Trophoblast cell (in vitro differentiated cells and primary cell): ENCODE measurements around the gene TOPBP1.

Experiments
- DNase-seq, 2 donors: peaks; one replicate each; pipeline ENCODE4 v3.0.0-alpha.2; 2016
- H2AFZ ChIP-seq: 2 replicates; pipeline ENCODE4 v1.6.1; 2013; ENCODE audit warnings: low read length, moderate library complexity, mild to moderate bottlenecking; ENCODE audit not compliant: insufficient read depth, poor library complexity
- H2AK5ac ChIP-seq: 2 replicates; pipeline ENCODE4 v1.6.1; 2013; ENCODE audit warnings: mild to moderate bottlenecking, low read length
- H2BK120ac ChIP-seq: 2 replicates; pipeline ENCODE4 v1.6.1; 2013; ENCODE audit warnings: low read length, mild to moderate bottlenecking, moderate library complexity; ENCODE audit not compliant: insufficient read depth, poor library complexity
- H2BK12ac ChIP-seq: 2 replicates; pipeline ENCODE4 v1.6.1; 2013; ENCODE audit warnings: mild to moderate bottlenecking, low read length, moderate library complexity
- H2BK5ac ChIP-seq: 2 replicates; pipeline ENCODE4 v1.6.1; 2013; ENCODE audit warnings: low read length, low read depth, moderate library complexity, mild to moderate bottlenecking; ENCODE audit not compliant: poor library complexity
- H3K14ac ChIP-seq: 2 replicates; pipeline ENCODE4 v1.6.1; 2013; ENCODE audit warnings: mild to moderate bottlenecking, low read length
- H3K18ac ChIP-seq: 2 replicates; pipeline ENCODE4 v1.6.1; 2013; ENCODE audit warnings: mild to moderate bottlenecking, low read length
- H3K23ac ChIP-seq: 2 replicates; pipeline ENCODE4 v1.6.1; 2013; ENCODE audit warnings: low read length
- H3K27ac ChIP-seq: 2 replicates; pipeline ENCODE4 v1.5.1; 2013; ENCODE audit warnings: low read depth, mild to moderate bottlenecking, inconsistent platforms, low read length, moderate library complexity
- H3K27me3 ChIP-seq: 2 replicates; pipeline ENCODE4 v1.6.1; 2013; ENCODE audit warnings: inconsistent platforms, mild to moderate bottlenecking, low read length, moderate library complexity; ENCODE audit not compliant: insufficient read depth
- H3K36me3 ChIP-seq, 2 experiments: 1 replicate in 1 of 2; 2 replicates in 1 of 2; pipeline ENCODE4 v1.6.1; 2013; ENCODE audit warnings: low read length in 2 of 2, mild to moderate bottlenecking in 2 of 2, moderate library complexity in 1 of 2; ENCODE audit not compliant: insufficient read depth in 2 of 2, control insufficient read depth in 1 of 2
- H3K4ac ChIP-seq: 2 replicates; pipeline ENCODE4 v1.6.1; 2013; ENCODE audit warnings: low read depth, mild to moderate bottlenecking, low read length, moderate library complexity
- H3K4me1 ChIP-seq, 2 experiments: 1 replicate in 1 of 2; 2 replicates in 1 of 2; pipeline ENCODE4 v1.6.1; 2013; ENCODE audit warnings: low read length in 2 of 2, mild to moderate bottlenecking in 2 of 2, moderate library complexity in 1 of 2; ENCODE audit not compliant: insufficient read depth in 2 of 2, control insufficient read depth in 1 of 2
- H3K4me2 ChIP-seq: 2 replicates; pipeline ENCODE4 v1.6.1; 2013; ENCODE audit warnings: inconsistent platforms, mild to moderate bottlenecking, low read length, moderate library complexity
- H3K4me3 ChIP-seq: 2 replicates; pipeline ENCODE4 v1.5.1; 2013; ENCODE audit warnings: mild to moderate bottlenecking, low read depth, low read length, inconsistent platforms
- H3K79me1 ChIP-seq: one replicate; pipeline ENCODE4 v1.6.1; 2013; ENCODE audit warnings: low read length
- H3K79me2 ChIP-seq: 2 replicates; pipeline ENCODE4 v1.6.1; 2013; ENCODE audit warnings: low read length, mild to moderate bottlenecking; ENCODE audit not compliant: control insufficient read depth, insufficient read depth, poor library complexity
- H3K9ac ChIP-seq: 2 replicates; pipeline ENCODE4 v1.6.1; 2013; ENCODE audit warnings: mild to moderate bottlenecking, low read length
- H3K9me3 ChIP-seq: 2 replicates; pipeline ENCODE4 v1.6.1; 2013; ENCODE audit warnings: low read depth, mild to moderate bottlenecking, control low read depth, inconsistent platforms, low read length; ENCODE audit not compliant: insufficient read depth
- H4K12ac ChIP-seq: 2 replicates; pipeline ENCODE4 v1.6.1; 2013; ENCODE audit warnings: low read depth, mild to moderate bottlenecking, low read length, moderate library complexity
- H4K8ac ChIP-seq: 2 replicates; pipeline ENCODE4 v1.6.1; 2013; ENCODE audit warnings: low read depth, mild to moderate bottlenecking, low read length, moderate library complexity
- H4K91ac ChIP-seq: one replicate; pipeline ENCODE4 v1.6.1; 2013; ENCODE audit warnings: low read depth, mild to moderate bottlenecking, low read length, moderate library complexity
- WGBS: extraction: QIAGEN DNeasy Blood & Tissue Kit; methylation state at CpG from one replicate; pipeline ENCODE4 v1.1.7; 2013; ENCODE audit warnings: missing lambda C conversion rate; ENCODE audit not compliant: insufficient read length, insufficient coverage; ENCODE audit errors: extremely low coverage; 5-methylcytosine and 5-hydroxymethylcytosine counted together

Gene TOPBP1

GRCh38 chr3:133699467-133699866, 37.7 kb upstream of the TOPBP1 start:
- no peak overlapping the region for H3K4ac ChIP-seq
- no peak overlapping the region for H4K8ac ChIP-seq
- H4K12ac ChIP-seq, result no peak overlapping the region
- no peak overlapping the region for H3K9ac ChIP-seq
- no peak overlapping the region for H2AK5ac ChIP-seq
- no peak overlapping the region for H3K27ac ChIP-seq
- no peaks in the 10 kb centered on the region for H3K79me1 ChIP-seq
- H4K91ac ChIP-seq, result no peak overlapping the region
- H2AFZ ChIP-seq, result no peak overlapping the region
- no peak overlapping the region for H2BK12ac ChIP-seq
- no peaks in the 10 kb centered on the region for H3K36me3 ChIP-seq
- no peak overlapping the region for H3K18ac ChIP-seq
- no peaks in the 10 kb centered on the region for H3K27me3 ChIP-seq
- no peak overlapping the region for H3K4me2 ChIP-seq
- no peaks in the 10 kb centered on the region for H3K4me1 ChIP-seq
- H3K79me2 ChIP-seq, result no peaks in the 10 kb centered on the region
- H3K14ac ChIP-seq, result no peak overlapping the region
- no peak overlapping the region for H3K23ac ChIP-seq
- H2BK5ac ChIP-seq, result no peak overlapping the region
- no CpG with 5 or more reads among the region's 2 CpGs for WGBS
- H2BK120ac ChIP-seq, result no peak overlapping the region
- no peak for DNase-seq
- H3K9me3 ChIP-seq, result peaks cover 5% of the 10 kb centered on the region
- H3K4me3 ChIP-seq, result no peak overlapping the region

- Histone ChIP-seq H3K4me3 (no peak overlapping the region), H3K4me1 (no peaks in the 10 kb centered on the region), H2BK120ac (no peak overlapping the region), H3K23ac (no peak overlapping the region), H3K9ac (no peak overlapping the region), H2BK5ac (no peak overlapping the region), H3K14ac (no peak overlapping the region), H3K4me2 (no peak overlapping the region), H3K27ac (no peak overlapping the region), H4K8ac (no peak overlapping the region), H3K18ac (no peak overlapping the region), H3K4ac (no peak overlapping the region), H2AK5ac (no peak overlapping the region), H3K27me3 (no peaks in the 10 kb centered on the region), H2AFZ (no peak overlapping the region), H3K9me3 (peaks cover 7% of the 10 kb centered on the region), H4K91ac (no peak overlapping the region), H3K79me1 (no peaks in the 10 kb centered on the region), H2BK12ac (no peak overlapping the region), H3K36me3 (no peaks in the 10 kb centered on the region), H3K79me2 (no peaks in the 10 kb centered on the region), H4K12ac (no peak overlapping the region)
- no CpG with 5 or more reads among the region's 2 CpGs for WGBS
- DNase-seq, result no peak
Measured at GRCh38 chr3:133697960-133698359, 36.2 kb upstream of the TOPBP1 start.

GRCh38 chr3:133695560-133696171, 33.9 kb upstream of the TOPBP1 start:
- H3K4ac ChIP-seq, result no peak overlapping the region
- no peak overlapping the region for H4K8ac ChIP-seq
- H3K79me1 ChIP-seq, result no peaks in the 10 kb centered on the region
- no peak overlapping the region for H2AFZ ChIP-seq
- no peak for DNase-seq
- H3K9ac ChIP-seq, result no peak overlapping the region
- H3K4me1 ChIP-seq, result no peaks in the 10 kb centered on the region
- H3K14ac ChIP-seq, result no peak overlapping the region
- no peak overlapping the region for H4K12ac ChIP-seq
- H4K91ac ChIP-seq, result no peak overlapping the region
- no peak overlapping the region for H2BK5ac ChIP-seq
- H3K27me3 ChIP-seq, result no peaks in the 10 kb centered on the region
- H3K9me3 ChIP-seq, result peaks cover 11% of the 10 kb centered on the region
- H3K27ac ChIP-seq, result no peak overlapping the region
- no peaks in the 10 kb centered on the region for H3K36me3 ChIP-seq
- no peak overlapping the region for H2AK5ac ChIP-seq
- WGBS, result no CpG with 5 or more reads among the region's 3 CpGs
- H3K23ac ChIP-seq, result no peak overlapping the region
- no peak overlapping the region for H3K4me2 ChIP-seq
- H3K18ac ChIP-seq, result no peak overlapping the region
- H3K79me2 ChIP-seq, result no peaks in the 10 kb centered on the region
- no peak overlapping the region for H3K4me3 ChIP-seq
- H2BK120ac ChIP-seq, result no peak overlapping the region
- no peak overlapping the region for H2BK12ac ChIP-seq

- no peaks in the 10 kb centered on the region for H3K79me2 ChIP-seq
- WGBS, result no CpG with 5 or more reads among the region's 9 CpGs
- H3K23ac ChIP-seq, result no peak overlapping the region
Measured at GRCh38 chr3:133694288-133695268, 32.8 kb upstream of the TOPBP1 start.

More at GRCh38 chr3:133694288-133695268, 32.8 kb upstream of the TOPBP1 start:
- Histone ChIP-seq H2AFZ (no peak overlapping the region), H4K12ac (no peak overlapping the region), H2BK120ac (no peak overlapping the region), H3K9me3 (peaks cover 6% of the 10 kb centered on the region), H4K91ac (no peak overlapping the region), H3K9ac (no peak overlapping the region), H3K4ac (no peak overlapping the region), H3K4me2 (no peak overlapping the region), H2BK12ac (no peak overlapping the region), H3K4me3 (no peak overlapping the region), H3K18ac (no peak overlapping the region), H3K4me1 (no peaks in the 10 kb centered on the region), H3K27ac (no peak overlapping the region), H3K14ac (no peak overlapping the region), H3K79me1 (no peaks in the 10 kb centered on the region), H2BK5ac (no peak overlapping the region), H4K8ac (no peak overlapping the region), H3K27me3 (no peaks in the 10 kb centered on the region), H2AK5ac (no peak overlapping the region), H3K36me3 (no peaks in the 10 kb centered on the region)
- no peak for DNase-seq
